ENCODE measurements around the gene SIDT2.

Gene SIDT2

GRCh38 chr11:117189941-117190544, 11.5 kb downstream of the SIDT2 start:
- DNase-seq = no peak

- no peak for DNase-seq
Measured at GRCh38 chr11:117191680-117192400, 13.3 kb downstream of the SIDT2 start.

DNA sequence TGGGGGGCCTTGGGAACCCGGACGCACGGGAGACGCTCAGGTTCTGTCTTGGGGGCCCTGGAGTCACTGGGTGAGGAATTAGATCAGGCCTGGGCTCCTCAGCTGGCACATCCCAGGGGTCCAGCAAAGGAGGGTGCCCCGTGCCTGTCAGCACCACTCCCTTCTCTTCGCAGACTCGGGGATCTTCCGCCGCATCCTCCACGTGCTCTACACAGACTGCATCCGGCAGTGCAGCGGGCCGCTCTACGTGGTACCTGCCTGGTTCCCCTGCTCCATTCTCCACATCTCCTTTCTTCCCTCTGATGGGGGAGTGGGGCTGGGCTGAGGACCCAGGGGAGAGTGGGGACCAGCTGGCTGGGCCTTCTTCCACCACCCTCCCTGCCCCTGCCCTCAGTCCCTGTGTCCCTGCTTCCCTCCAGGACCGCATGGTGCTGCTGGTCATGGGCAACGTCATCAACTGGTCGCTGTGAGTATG, 13.9 kb downstream of the SIDT2 start:
- no peak for DNase-seq

- DNase-seq = no peak
Measured at GRCh38 chr11:117193130-117194020, 14.8 kb downstream of the SIDT2 start.

DNA sequence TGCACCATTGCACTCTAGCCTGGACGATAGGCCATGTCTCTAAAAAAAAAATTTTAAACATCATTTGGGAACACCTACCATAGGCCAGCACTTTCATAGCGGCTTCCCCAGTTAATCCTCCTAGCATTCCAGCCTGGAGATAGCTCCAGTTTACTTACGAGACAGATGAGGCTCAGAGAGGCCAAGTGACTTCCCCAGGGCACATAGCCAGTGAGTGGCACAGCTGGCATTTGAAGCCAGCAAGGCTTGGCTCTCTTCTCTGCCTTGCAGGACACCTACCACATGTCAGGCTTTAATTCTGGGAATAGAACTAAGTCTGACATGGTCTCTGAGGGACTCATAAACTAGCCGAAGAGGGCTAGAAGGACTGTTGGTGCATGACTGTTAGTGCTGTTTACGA, 15.7 kb downstream of the SIDT2 start:
- DNase-seq = no peak

- DNase-seq = no peak
Measured at GRCh38 chr11:117195258-117195657, 16.7 kb downstream of the SIDT2 start.

DNA sequence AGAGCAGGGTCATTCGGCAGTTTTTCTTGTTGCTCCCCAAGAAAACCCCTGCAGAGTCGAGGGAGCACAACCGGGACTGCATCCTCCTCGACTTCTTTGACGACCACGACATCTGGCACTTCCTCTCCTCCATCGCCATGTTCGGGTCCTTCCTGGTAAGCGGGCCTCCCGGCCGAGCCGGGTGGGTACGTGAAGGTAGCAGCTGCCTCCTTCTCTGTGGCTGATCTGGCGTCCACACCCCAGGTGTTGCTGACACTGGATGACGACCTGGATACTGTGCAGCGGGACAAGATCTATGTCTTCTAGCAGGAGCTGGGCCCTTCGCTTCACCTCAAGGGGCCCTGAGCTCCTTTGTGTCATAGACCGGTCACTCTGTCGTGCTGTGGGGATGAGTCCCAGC, 17.2 kb downstream of the SIDT2 start:
- no peak for DNase-seq

GRCh38 chr11:117197006-117197405, 18.5 kb downstream of the SIDT2 start:
- no peak for DNase-seq

- no peak for DNase-seq
Measured at GRCh38 chr11:117197516-117198456, 19.2 kb downstream of the SIDT2 start.

DNA sequence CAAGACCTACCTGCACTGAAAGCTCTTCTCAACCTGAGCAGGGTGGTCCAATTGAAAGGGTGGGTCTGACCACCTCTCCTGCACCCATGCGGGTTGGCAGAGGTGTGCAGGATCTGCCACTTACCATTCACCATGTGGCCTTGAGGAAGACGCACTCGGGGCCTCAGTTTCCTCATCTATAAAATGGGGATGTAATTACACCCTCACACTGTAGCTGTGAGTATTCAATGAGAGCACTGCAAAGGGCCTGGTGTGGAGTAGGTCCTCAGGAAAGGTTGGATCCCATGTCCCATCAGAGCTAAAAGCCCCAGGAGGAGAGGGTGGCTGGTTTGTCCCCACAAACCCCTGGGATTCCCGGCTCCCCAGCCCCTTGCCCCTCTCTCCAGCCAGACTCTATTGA, 20.1 kb downstream of the SIDT2 start:
- DNase-seq = no peak

DNA sequence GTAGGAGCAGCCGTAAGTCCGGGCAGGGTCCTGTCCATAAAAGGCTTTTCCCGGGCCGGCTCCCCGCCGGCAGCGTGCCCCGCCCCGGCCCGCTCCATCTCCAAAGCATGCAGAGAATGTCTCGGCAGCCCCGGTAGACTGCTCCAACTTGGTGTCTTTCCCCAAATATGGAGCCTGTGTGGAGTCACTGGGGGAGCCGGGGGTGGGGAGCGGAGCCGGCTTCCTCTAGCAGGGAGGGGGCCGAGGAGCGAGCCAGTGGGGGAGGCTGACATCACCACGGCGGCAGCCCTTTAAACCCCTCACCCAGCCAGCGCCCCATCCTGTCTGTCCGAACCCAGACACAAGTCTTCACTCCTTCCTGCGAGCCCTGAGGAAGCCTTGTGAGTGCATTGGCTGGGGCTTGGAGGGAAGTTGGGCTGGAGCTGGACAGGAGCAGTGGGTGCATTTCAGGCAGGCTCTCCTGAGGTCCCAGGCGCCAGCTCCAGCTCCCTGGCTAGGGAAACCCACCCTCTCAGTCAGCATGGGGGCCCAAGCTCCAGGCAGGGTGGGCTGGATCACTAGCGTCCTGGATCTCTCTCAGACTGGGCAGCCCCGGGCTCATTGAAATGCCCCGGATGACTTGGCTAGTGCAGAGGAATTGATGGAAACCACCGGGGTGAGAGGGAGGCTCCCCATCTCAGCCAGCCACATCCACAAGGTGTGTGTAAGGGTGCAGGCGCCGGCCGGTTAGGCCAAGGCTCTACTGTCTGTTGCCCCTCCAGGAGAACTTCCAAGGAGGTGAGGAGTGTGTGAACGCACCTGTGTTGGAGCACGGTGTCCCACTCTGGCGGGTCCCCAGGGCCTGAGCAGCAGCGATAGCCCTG, 20.7 kb downstream of the SIDT2 start, which contains the start of gene TAGLN:
Gene TAGLN (plus strand): TSS at position 318 of the 863 bp plus-strand sequence. CDS start 3,644 bp downstream, outside the sequence.
- DNase-seq = no peak

DNA sequence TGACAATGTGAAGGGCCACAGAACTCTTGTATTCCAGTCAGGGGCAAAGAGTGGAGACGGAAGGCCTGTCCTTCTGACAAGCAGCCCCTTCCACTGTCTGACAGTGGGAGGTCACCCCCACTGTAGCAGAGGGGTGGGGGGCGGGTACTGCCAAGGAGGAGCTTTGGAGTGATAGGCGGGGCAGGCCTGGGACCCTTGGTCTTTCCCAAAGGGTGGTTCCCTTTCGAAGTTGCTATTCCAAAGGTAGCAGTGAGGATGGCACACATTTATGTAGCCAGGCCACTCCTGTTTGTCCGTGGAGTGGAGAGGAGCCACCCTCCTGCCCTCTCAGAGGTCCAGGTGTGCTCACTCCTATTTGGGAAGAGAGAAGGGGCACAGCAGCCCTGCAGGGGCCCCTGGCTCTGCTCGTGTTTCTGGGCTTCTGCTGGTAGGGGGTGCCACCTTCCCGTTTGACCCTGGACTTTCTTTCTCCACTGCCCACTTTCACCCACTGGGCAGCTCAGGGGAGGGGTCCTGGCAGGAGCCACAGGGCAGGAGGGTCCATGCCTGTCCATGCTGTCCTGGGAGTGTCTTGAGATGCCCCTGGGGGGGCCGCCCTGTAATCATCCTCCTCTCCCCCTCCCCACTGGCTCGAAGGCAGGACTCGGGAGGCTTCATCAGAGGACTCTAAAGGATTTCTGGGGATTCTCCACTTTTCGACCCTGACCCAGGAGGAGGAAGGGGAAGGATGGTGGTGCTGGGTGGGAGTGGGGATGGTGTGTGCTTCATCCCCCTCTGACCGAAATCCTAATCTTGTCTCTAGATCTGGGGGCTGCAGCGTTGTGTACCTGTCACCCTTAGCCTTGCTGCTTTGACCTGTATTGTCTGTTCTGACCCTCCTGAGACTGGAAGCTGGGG, 21.6 kb downstream of the SIDT2 start:
- no peak for DNase-seq

DNA sequence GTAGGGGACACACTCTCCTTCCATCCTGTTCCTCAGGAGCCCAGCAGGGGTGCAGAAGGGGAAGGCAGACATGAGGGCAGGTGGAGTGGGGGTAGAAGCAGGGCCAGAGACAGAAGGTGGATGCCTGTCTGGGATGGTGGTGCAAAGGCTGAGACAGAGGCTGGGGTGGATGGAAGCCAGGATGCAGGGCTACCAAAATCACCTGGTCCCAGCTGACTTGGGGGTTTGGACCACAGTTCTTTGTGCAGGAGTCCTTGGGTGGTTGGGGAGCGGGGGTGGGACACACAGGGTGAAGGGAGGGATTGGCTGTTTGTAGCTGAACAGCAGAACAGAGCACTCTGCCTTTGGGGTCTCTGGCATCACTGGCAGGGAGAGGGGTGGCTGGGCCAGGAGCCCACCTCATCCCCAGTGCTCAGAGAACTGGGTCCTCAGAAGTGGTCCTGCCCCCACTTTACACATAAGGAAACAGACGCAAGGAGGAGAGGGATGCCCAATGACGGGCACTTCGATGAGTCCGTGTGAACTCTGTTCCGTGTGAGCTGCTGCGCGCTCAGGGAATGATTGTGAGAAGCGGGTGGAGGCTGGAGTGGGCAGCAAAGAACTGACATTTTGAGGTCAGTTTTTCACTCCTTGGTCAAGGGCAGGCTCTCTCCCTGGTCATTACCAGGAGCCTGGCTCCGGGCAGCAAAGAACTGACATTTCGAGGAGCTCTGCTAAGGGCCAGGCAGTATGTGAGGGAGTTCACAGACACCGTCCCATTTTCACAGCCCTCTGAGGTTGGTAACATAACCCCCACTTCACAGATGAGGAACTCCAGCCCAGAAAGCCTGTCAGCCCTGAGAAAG, 22.5 kb downstream of the SIDT2 start:
- DNase-seq = no peak

GRCh38 chr11:117201658-117202305, 23.2 kb downstream of the SIDT2 start:
- DNase-seq = no peak

- no peak for DNase-seq
Measured at GRCh38 chr11:117202386-117203068, 24.0 kb downstream of the SIDT2 start.

DNA sequence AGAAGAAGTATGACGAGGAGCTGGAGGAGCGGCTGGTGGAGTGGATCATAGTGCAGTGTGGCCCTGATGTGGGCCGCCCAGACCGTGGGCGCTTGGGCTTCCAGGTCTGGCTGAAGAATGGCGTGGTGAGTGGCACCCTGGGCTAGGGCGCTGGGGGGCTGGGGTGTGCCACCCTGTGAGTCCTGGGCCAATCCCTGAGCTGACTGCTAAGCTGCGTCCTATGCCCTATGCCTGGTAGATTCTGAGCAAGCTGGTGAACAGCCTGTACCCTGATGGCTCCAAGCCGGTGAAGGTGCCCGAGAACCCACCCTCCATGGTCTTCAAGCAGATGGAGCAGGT, 24.5 kb downstream of the SIDT2 start:
- no peak for DNase-seq

DNA sequence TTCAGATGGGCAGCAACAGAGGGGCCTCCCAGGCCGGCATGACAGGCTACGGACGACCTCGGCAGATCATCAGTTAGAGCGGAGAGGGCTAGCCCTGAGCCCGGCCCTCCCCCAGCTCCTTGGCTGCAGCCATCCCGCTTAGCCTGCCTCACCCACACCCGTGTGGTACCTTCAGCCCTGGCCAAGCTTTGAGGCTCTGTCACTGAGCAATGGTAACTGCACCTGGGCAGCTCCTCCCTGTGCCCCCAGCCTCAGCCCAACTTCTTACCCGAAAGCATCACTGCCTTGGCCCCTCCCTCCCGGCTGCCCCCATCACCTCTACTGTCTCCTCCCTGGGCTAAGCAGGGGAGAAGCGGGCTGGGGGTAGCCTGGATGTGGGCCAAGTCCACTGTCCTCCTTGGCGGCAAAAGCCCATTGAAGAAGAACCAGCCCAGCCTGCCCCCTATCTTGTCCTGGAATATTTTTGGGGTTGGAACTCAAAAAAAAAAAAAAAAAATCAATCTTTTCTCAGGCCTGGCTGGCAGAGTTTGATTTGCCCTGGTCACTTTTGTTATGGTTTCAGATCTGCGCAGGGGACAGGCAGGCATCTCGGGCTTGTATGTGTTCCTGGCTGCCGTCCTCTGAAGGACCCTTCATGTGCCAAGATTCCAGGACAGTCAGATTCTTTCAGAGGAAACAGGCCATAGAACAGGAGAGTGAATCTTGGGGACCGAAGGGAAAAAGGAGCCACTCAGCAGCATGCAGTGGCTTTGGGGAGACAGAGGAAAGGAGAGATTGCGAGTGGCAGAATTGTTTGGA, 25.9 kb downstream of the SIDT2 start:
- DNase-seq = no peak
